Gastroesophageal sphincter (tissue), 4 donors: ENCODE measurements around the gene UBE2F. TPM values are rescaled to one million over a fixed set of nuclear protein-coding genes. Genes with fewer than 3 reads are reported as not detected.

Source experiments
- ATAC-seq: fragments of 150-250 bp; one replicate; pipeline ENCODE4 v1.9.1; 2016; ENCODE audit warnings: mild to moderate bottlenecking, moderate library complexity
- H3K27ac ChIP-seq, 4 donors: fragments of 200-600 bp; sonication (generic) in 3 of 4; 1 replicate in 3 of 4; 2 replicates in 1 of 4; pipeline ENCODE4 v1.5.1; 2016 to 2019
- H3K27me3 ChIP-seq: fragments of 200-600 bp; sonication (generic); one replicate; pipeline ENCODE4 v1.5.1; 2019
- H3K36me3 ChIP-seq, 2 donors: fragments of 200-600 bp; sonication (generic); one replicate each; pipeline ENCODE4 v1.5.1; 2019; ENCODE audit warnings: control low read depth in 1 of 2
- H3K4me1 ChIP-seq, 3 donors: fragments of 200-600 bp; sonication (generic); 1 replicate in 2 of 3; 2 replicates in 1 of 3; pipeline ENCODE4 v1.5.1; 2016 to 2019; ENCODE audit warnings: control low read depth in 2 of 3
- H3K4me3 ChIP-seq, 2 donors: fragments of 200-600 bp; sonication (generic); one replicate each; pipeline ENCODE4 v1.5.1; 2019; ENCODE audit warnings: mild to moderate bottlenecking in 1 of 2, moderate library complexity in 1 of 2
- H3K9me3 ChIP-seq, 3 donors: fragments of 200-600 bp; sonication (generic); one replicate each; pipeline ENCODE4 v1.5.1; 2017 to 2019; ENCODE audit warnings: control low read depth in 2 of 3
- EP300 ChIP-seq: sonication (generic); formaldehyde crosslinking; IDR thresholded peaks from one replicate; pipeline ENCODE4 v1.6.1; 2017; ENCODE audit warnings: antibody characterized with exemption, mild to moderate bottlenecking
- POLR2A ChIP-seq, 2 donors: fragments of 450-650 bp; IDR thresholded peaks; one replicate each; pipeline ENCODE4 v1.6.1; 2017; ENCODE audit warnings: antibody characterized with exemption in 2 of 2, mild to moderate bottlenecking in 2 of 2, moderate library complexity in 1 of 2
- POLR2AphosphoS5 ChIP-seq: sonication (generic); formaldehyde crosslinking; IDR thresholded peaks from one replicate; pipeline ENCODE4 v1.6.1; 2017; ENCODE audit warnings: antibody characterized with exemption
- WGBS, 2 donors: methylation state at CpG; one replicate each; pipeline ENCODE4 v1.1.5; 2018; ENCODE audit warnings: low coverage in 1 of 2; 5-methylcytosine and 5-hydroxymethylcytosine counted together
- total RNA-seq, 4 donors: library from RNA; depleted of rRNA; stranded (reverse); fragments of >200 nt; gene quantifications; one replicate each; pipeline ENCODE4 v1.1.0, GENCODE V29; 2016
- TF ChIP-seq, protein P1 (sequence below), 4 experiments: fragments of 200-600 bp in 2 of 4; fragments of 450-650 bp in 2 of 4; sonication (generic) in 1 of 4; IDR thresholded peaks; one replicate each; pipeline ENCODE4 v1.5.1; 2017 to 2019; ENCODE audit warnings: antibody characterized with exemption in 4 of 4, mild to moderate bottlenecking in 2 of 4, moderate library complexity in 2 of 4

UBE2F gene
- total RNA-seq, 4 donors from 2014 or later, result 85.0 to 99.5 (median 96.3) TPM

DNA sequence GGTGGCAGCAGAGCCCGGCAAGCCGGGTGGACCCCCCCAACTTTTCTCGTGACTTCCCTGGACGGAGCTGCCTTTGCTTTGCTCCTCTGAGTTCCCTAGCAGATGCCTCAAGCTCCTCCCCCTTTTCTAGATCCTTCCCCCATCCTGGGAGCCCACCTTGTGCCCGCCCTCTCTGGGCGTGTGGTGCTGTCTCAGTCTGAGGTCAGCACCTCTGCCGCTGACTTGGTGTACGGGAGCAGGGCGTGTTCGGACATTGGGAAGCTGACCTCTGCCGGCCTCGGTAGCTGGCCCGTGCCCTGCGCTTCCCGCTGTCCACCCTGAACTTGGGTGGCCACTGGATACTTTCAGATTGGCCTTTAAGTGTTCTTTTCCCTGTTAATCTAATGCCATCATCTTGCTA lies 113.7 kb downstream of the UBE2F start:
- H3K36me3 ChIP-seq, result peaks cover 0 to 55% of the 10 kb centered on the region in 2 donors
- 96 to 100% methylated on average over 1 to 13 of the region's 15 CpGs for WGBS, 2 donors
- H3K4me1 ChIP-seq, result no peaks in the 10 kb centered on the region
- ATAC-seq, result no peak
- H3K4me3 ChIP-seq, result no peak overlapping the region
- H3K27me3 ChIP-seq, result no peaks in the 10 kb centered on the region
- H3K9me3 ChIP-seq, result no peaks in the 10 kb centered on the region
- H3K27ac ChIP-seq, result no peak overlapping the region
- no peak for TF ChIP-seq POLR2A (IDR thresholded peaks at IDR 0.05)
- no peak for TF ChIP-seq EP300
- no peak for TF ChIP-seq POLR2AphosphoS5
- TF ChIP-seq, protein P1, sequence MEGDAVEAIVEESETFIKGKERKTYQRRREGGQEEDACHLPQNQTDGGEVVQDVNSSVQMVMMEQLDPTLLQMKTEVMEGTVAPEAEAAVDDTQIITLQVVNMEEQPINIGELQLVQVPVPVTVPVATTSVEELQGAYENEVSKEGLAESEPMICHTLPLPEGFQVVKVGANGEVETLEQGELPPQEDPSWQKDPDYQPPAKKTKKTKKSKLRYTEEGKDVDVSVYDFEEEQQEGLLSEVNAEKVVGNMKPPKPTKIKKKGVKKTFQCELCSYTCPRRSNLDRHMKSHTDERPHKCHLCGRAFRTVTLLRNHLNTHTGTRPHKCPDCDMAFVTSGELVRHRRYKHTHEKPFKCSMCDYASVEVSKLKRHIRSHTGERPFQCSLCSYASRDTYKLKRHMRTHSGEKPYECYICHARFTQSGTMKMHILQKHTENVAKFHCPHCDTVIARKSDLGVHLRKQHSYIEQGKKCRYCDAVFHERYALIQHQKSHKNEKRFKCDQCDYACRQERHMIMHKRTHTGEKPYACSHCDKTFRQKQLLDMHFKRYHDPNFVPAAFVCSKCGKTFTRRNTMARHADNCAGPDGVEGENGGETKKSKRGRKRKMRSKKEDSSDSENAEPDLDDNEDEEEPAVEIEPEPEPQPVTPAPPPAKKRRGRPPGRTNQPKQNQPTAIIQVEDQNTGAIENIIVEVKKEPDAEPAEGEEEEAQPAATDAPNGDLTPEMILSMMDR (IDR thresholded peaks at IDR 0.05), result no peak

DNA sequence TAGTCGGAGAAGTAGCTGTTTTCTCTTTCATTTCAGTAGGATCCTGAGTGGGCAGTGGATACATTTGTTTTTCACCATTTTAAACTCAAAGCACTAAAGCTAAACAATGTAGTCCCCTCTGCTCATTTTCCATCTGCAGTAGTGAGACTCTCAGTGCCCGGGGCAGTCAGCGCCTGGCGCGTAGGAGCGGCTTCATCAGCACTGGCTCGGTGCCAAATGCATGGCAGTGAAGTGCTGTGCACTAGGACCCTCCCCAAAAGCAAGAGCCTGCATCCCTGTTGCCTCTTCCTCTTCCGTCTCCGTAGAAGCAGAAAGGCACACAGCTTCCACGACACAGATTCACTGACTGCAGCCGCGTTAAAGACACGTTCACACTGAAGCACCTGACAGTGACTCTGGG lies 114.3 kb downstream of the UBE2F start:
- H3K4me3 ChIP-seq, result no peak overlapping the region
- peaks cover 0 to 58% of the 10 kb centered on the region in 2 donors for H3K36me3 ChIP-seq
- no peaks in the 10 kb centered on the region for H3K4me1 ChIP-seq
- no peak for ATAC-seq
- TF ChIP-seq, protein P1 (IDR thresholded peaks at IDR 0.05), result no peak
- no peak for TF ChIP-seq EP300
- WGBS, 2 donors, result 78 to 88% methylated on average over 6 to 7 of the region's 13 CpGs
- no peaks in the 10 kb centered on the region for H3K27me3 ChIP-seq
- H3K9me3 ChIP-seq, result no peaks in the 10 kb centered on the region
- no peak overlapping the region for H3K27ac ChIP-seq

DNA sequence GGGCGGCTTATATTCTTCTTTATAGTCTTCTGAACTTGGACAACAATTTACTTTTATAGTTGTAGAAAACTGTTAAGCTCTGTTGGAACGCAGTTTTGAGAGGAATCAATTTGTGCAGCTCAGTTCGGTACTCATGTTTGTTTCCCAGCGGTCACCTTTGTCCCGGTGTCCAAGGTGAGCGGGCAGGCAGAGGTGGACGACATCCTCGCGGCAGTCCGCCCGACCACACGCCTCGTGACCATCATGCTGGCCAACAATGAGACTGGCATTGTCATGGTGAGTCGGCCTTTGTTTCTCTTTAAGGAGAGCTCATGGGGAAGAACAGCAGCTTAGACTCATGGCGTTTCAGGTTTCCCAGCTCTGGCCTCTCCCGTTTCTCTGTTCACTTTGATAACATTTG lies 114.7 kb downstream of the UBE2F start:
- Histone ChIP-seq H3K27ac (no peak overlapping the region), H3K27me3 (no peaks in the 10 kb centered on the region), H3K4me1 (no peaks in the 10 kb centered on the region), H3K9me3 (no peaks in the 10 kb centered on the region), H3K4me3 (no peak overlapping the region), H3K36me3 (peaks cover 0 to 58% of the 10 kb centered on the region in 2 donors)
- TF ChIP-seq POLR2AphosphoS5 (no peak), POLR2A (IDR thresholded peaks at IDR 0.05) (no peak), EP300 (no peak)
- TF ChIP-seq, protein P1 (IDR thresholded peaks at IDR 0.05), result no peak
- WGBS, 2 donors, result 92 to 94% methylated on average over 4 to 11 of the region's 16 CpGs
- no peak for ATAC-seq

DNA sequence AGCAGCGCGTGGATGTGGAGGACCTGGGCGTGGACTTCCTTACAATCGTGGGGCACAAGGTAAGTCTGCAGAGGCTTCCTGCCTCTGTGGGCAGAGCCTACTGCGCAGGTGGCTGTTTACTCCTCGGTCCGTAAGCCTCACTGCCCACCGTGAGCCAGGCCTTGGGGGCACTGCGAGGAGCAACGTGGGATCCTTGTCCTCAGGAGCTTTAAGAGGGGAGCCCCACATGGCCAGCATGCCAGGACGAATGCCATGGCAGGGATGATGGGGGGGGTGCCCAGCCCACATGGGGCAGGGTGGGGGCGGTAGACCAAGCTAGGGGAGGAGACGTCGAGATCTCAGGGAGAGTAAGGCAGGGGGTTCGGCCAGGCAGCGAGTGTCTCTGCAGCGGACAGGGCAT lies 115.3 kb downstream of the UBE2F start:
- Histone ChIP-seq H3K27me3 (no peaks in the 10 kb centered on the region), H3K4me3 (no peak overlapping the region), H3K36me3 (peaks cover 0 to 58% of the 10 kb centered on the region in 2 donors), H3K4me1 (no peaks in the 10 kb centered on the region), H3K27ac (no peak overlapping the region), H3K9me3 (no peaks in the 10 kb centered on the region)
- ATAC-seq, result no peak
- TF ChIP-seq EP300 (no peak), POLR2A (IDR thresholded peaks at IDR 0.05) (no peak), POLR2AphosphoS5 (no peak)
- TF ChIP-seq, protein P1 (IDR thresholded peaks at IDR 0.05), result no peak
- WGBS, 2 donors, result 100% methylated on average over 2 of the region's 17 CpGs; no CpG with 5 or more reads in 1 of the 2 donors

DNA sequence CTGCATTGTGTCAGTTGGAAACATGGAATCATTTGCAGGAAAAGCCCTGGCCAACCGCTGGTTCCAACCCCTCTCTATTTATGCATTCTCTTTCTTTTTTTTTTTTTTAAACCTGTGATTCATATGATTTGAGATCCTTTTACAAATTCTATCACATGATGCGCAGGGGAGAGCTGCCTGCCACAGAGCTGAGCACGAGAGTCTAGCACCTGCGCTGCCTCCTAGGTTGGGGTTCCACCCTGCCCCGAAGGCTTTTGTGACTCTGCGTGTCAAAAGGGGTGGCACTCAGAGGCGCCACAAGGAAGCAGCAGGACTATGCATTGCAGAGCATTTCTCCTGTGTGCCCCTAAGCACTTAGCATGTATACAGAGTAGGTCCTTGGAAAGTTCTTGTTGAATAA lies 116.0 kb downstream of the UBE2F start:
- Histone ChIP-seq H3K4me3 (no peak overlapping the region), H3K27ac (no peak overlapping the region), H3K27me3 (no peaks in the 10 kb centered on the region), H3K4me1 (no peaks in the 10 kb centered on the region), H3K36me3 (peaks cover 0 to 51% of the 10 kb centered on the region in 2 donors), H3K9me3 (no peaks in the 10 kb centered on the region)
- WGBS, 2 donors, result 83 to 92% methylated on average over 3 to 5 of the region's 7 CpGs
- ATAC-seq, result no peak
- TF ChIP-seq, protein P1 (IDR thresholded peaks at IDR 0.05), result no peak
- TF ChIP-seq EP300 (no peak), POLR2A (IDR thresholded peaks at IDR 0.05) (no peak), POLR2AphosphoS5 (no peak)
